GM12878 (cell line): ENCODE results near the gene ATOSB. TPM values are rescaled to one million over a fixed set of nuclear protein-coding genes. Genes with fewer than 3 reads are reported as not detected.

Experiments
- ATAC-seq: fragments of 200-7000 bp; cut with Tn5 transposase; 3 replicates; pipeline ENCODE4 v1.9.1; 2020; ENCODE audit warnings: mild to moderate bottlenecking, moderate library complexity
- BruUV-seq: library from RNA; stranded (reverse); fragments of 400-500 nt; replicated peaks from 2 replicates; lab custom pipeline; 2021; lab: Mats Ljungman, UMichigan
- CTCF ChIA-PET: fragments of 300-600 bp; sonication (Branson Sonifier 250); formaldehyde crosslinking; extraction: SDS; loops from one replicate; lab custom pipeline; 2021; ENCODE audit warnings: inconsistent platforms; lab: Yijun Ruan, JAX
- POLR2A ChIA-PET: fragments of 350-600 bp; formaldehyde crosslinking; extraction: SDS; loops from one replicate; lab custom pipeline; 2021; ENCODE audit warnings: inconsistent platforms; lab: Charles Lee
- RAD21 ChIA-PET: fragments of 300-600 bp; sonication (Branson Sonifier 250); formaldehyde crosslinking; loops from one replicate; lab custom pipeline; 2023; ENCODE audit warnings: antibody characterized with exemption; ENCODE audit not compliant: unreplicated experiment; lab: Charles Lee
- SMC1A ChIA-PET: fragments of 300-600 bp; sonication (Branson Sonifier 250); formaldehyde crosslinking; loops from one replicate; lab custom pipeline; 2023; ENCODE audit not compliant: unreplicated experiment, uncharacterized antibody; lab: Charles Lee
- DNase-seq: peaks from one replicate; pipeline ENCODE4 v3.0.0-alpha.2; 2011; ENCODE audit warnings: low read depth, low spot score
- FAIRE-seq: peaks from 3 replicates; lab custom pipeline; 2011; peaks lifted over from hg19 to GRCh38; lab: Jason Lieb, UNC
- H2AFZ ChIP-seq: 2 replicates; pipeline ENCODE4 v1.6.0; 2011; ENCODE audit warnings: low read depth, low read length, control low read depth; ENCODE audit not compliant: control insufficient read depth
- H3K27ac ChIP-seq: 2 replicates; pipeline ENCODE4 v1.5.1; 2011; ENCODE audit warnings: control low read depth; ENCODE audit not compliant: control insufficient read depth, insufficient read depth
- H3K27me3 ChIP-seq, 2 experiments: replicated peaks in 1 of 2; 2 replicates each; pipeline versions ENCODE4 v1.6.0 to v1.6.1; 2011; ENCODE audit warnings: low read length in 1 of 2; ENCODE audit not compliant: control insufficient read depth in 2 of 2, insufficient read depth in 2 of 2
- H3K36me3 ChIP-seq, 2 experiments: 2 replicates each; pipeline ENCODE4 v1.5.1; 2011; ENCODE audit warnings: low read length in 1 of 2; ENCODE audit not compliant: control insufficient read depth in 2 of 2, insufficient read depth in 2 of 2
- H3K4me1 ChIP-seq: 2 replicates; pipeline ENCODE4 v1.6.1; 2011; ENCODE audit warnings: mild to moderate bottlenecking, low read length, moderate library complexity, mixed read lengths; ENCODE audit not compliant: control insufficient read depth, insufficient read depth
- H3K4me2 ChIP-seq: 2 replicates; pipeline ENCODE4 v1.6.0; 2011; ENCODE audit warnings: control low read depth; ENCODE audit not compliant: control insufficient read depth, insufficient read depth
- H3K4me3 ChIP-seq: fragments of 200-600 bp; sonication (generic); 2 replicates; pipeline ENCODE4 v1.5.1; 2016
- H3K79me2 ChIP-seq: 2 replicates; pipeline ENCODE4 v1.6.0; 2011; ENCODE audit warnings: low read length; ENCODE audit not compliant: control insufficient read depth, insufficient read depth
- H3K9ac ChIP-seq: 2 replicates; pipeline ENCODE4 v1.8.0; 2011; ENCODE audit warnings: low read length, control low read depth, mixed read lengths; ENCODE audit not compliant: control insufficient read depth, insufficient read depth
- H3K9me3 ChIP-seq: replicated peaks from 3 replicates; pipeline ENCODE4 v1.5.1; 2011; ENCODE audit warnings: mild to moderate bottlenecking, low read length; ENCODE audit not compliant: control insufficient read depth, insufficient read depth
- H4K20me1 ChIP-seq: 2 replicates; pipeline ENCODE4 v1.6.0; 2011; ENCODE audit not compliant: control insufficient read depth, insufficient read depth
- BACH1 ChIP-seq: fragments of 450-650 bp; IDR thresholded peaks from 2 replicates; pipeline ENCODE4 v1.6.1; 2017; ENCODE audit warnings: mild to moderate bottlenecking, borderline replicate concordance
- CHD1 ChIP-seq: IDR thresholded peaks from 2 replicates; pipeline ENCODE4 v1.6.1; 2012; ENCODE audit warnings: low read depth, low read length, improper control_type of control experiment
- FOXK2 ChIP-seq: fragments of 450-650 bp; IDR thresholded peaks from 2 replicates; pipeline ENCODE4 v1.6.1; 2017; ENCODE audit warnings: mild to moderate bottlenecking, moderate library complexity
- FOXM1 ChIP-seq: IDR thresholded peaks from 2 replicates; pipeline ENCODE4 v1.6.1; 2012; ENCODE audit warnings: low read depth, mild to moderate bottlenecking, inconsistent platforms, low read length, moderate library complexity
- GATAD2B ChIP-seq: fragments of 450-650 bp; conservative IDR thresholded peaks from 2 replicates; pipeline ENCODE4 v1.6.1; 2017; ENCODE audit warnings: low read depth, mild to moderate bottlenecking, moderate library complexity
- HDAC6 ChIP-seq: fragments of 200-600 bp; sonication (generic); IDR thresholded peaks from one replicate; pipeline ENCODE4 v1.8.0; 2017; ENCODE audit warnings: antibody characterized with exemption; ENCODE audit not compliant: unreplicated experiment
- IKZF2 ChIP-seq, 2 experiments: fragments of 450-650 bp; IDR thresholded peaks; 2 replicates each; pipeline ENCODE4 v1.6.1; 2017; ENCODE audit warnings: mild to moderate bottlenecking in 2 of 2, moderate library complexity in 2 of 2
- JUNB ChIP-seq: IDR thresholded peaks from 2 replicates; pipeline ENCODE4 v1.6.1; 2016; ENCODE audit warnings: antibody characterized with exemption, mild to moderate bottlenecking
- LARP7 ChIP-seq: fragments of 450-650 bp; IDR thresholded peaks from 2 replicates; pipeline ENCODE4 v1.6.1; 2017; ENCODE audit warnings: mild to moderate bottlenecking
- MXI1 ChIP-seq: fragments of 150-350 bp; IDR thresholded peaks from 2 replicates; pipeline ENCODE4 v1.6.1; 2011; ENCODE audit warnings: low read depth, mild to moderate bottlenecking, inconsistent platforms, low read length, improper control_type of control experiment
- NFYB ChIP-seq: IDR thresholded peaks from 2 replicates; pipeline ENCODE4 v1.6.1; 2011; ENCODE audit warnings: low read depth, mild to moderate bottlenecking, low read length, improper control_type of control experiment, moderate library complexity; ENCODE audit not compliant: insufficient read depth
- PML ChIP-seq: IDR thresholded peaks from 2 replicates; pipeline ENCODE4 v1.6.1; 2012; ENCODE audit warnings: low read length, inconsistent platforms
- RAD21 ChIP-seq: IDR thresholded peaks from 2 replicates; pipeline ENCODE4 v1.6.1; 2011; ENCODE audit warnings: mild to moderate bottlenecking, low read depth, low read length, moderate library complexity; ENCODE audit not compliant: insufficient read depth
- RELA ChIP-seq: fragments of 450-650 bp; IDR thresholded peaks from 2 replicates; pipeline ENCODE4 v1.8.0; 2014; ENCODE audit warnings: borderline replicate concordance; ENCODE audit not compliant: partially characterized antibody
- SP1 ChIP-seq: IDR thresholded peaks from one replicate; pipeline ENCODE4 v1.6.1; 2011; ENCODE audit warnings: low read depth, low read length
- SREBF1 ChIP-seq: IDR thresholded peaks from 2 replicates; pipeline ENCODE4 v1.6.1; 2012; ENCODE audit warnings: mild to moderate bottlenecking, low read length
- TBL1XR1 ChIP-seq: IDR thresholded peaks from 2 replicates; pipeline ENCODE4 v1.6.1; 2012; ENCODE audit warnings: low read depth, low read length, improper control_type of control experiment
- ZNF24 ChIP-seq: fragments of 450-650 bp; IDR thresholded peaks from 2 replicates; pipeline ENCODE4 v1.6.1; 2017; ENCODE audit warnings: antibody characterized with exemption, mild to moderate bottlenecking
- WGBS: methylation state at CpG from one replicate; pipeline ENCODE4 v1.1.6; 2016; ENCODE audit warnings: low lambda C conversion rate; ENCODE audit not compliant: insufficient replicate concordance, insufficient coverage; ENCODE audit errors: missing lambda C conversion rate; 5-methylcytosine and 5-hydroxymethylcytosine counted together
- in situ Hi-C: fragments of 300-500 bp; cut with MboI; formaldehyde crosslinking; loops from 9 replicates; pipeline ENCODE4 v1.14.3; 2018; ENCODE audit warnings: mixed read lengths
- intact Hi-C: fragments of 100-400 bp; cut with micrococcal nuclease; formaldehyde crosslinking; loops from one replicate; pipeline ENCODE4 v1.14.2; 2022; ENCODE audit not compliant: unreplicated experiment
- polyA plus RNA-seq, 11 experiments: library from polyadenylated mRNA; depleted of rRNA in 4 of 11; unstranded in 6 of 11; stranded (reverse) in 5 of 11; fragments of >200 nt; fragmentation: Nextera tagmentation in 4 of 11; fragmentation: Illumina TruSeq in 1 of 11; extraction: Ambion mirVana in 4 of 11; extraction: Trizol in 1 of 11; gene quantifications; 1 replicate in 1 of 11; 2 replicates in 10 of 11; pipeline versions ENCODE4 v1.2.1 to v1.2.3, GENCODE V29; 2011 to 2016; ENCODE audit warnings: inconsistent platforms in 2 of 11, missing spikeins in 2 of 11, low read depth in 1 of 11
- total RNA-seq, 4 experiments: library from RNA; depleted of rRNA in 3 of 4; stranded (reverse); fragments of >200 nt in 3 of 4; fragmentation: Illumina TruSeq in 1 of 4; extraction: Trizol in 1 of 4; gene quantifications; 2 replicates each; pipeline versions ENCODE4 v1.2.1 to v1.2.3, GENCODE V29; 2013 to 2021
- TF ChIP-seq, protein P1 (sequence below): fragments of 150-350 bp; IDR thresholded peaks from 2 replicates; pipeline ENCODE4 v1.6.1; 2016; ENCODE audit warnings: low read depth, low read length
- TF ChIP-seq, protein P2 (sequence below): fragments of 450-650 bp; IDR thresholded peaks from 2 replicates; pipeline ENCODE4 v1.6.1; 2014; ENCODE audit warnings: mild to moderate bottlenecking

The ATOSB gene
- total and polyA plus RNA-seq, 10 of the 15 experiments (the other 5 are each of a cell fraction or from before 2014, with no cell fraction given) = 0.60 to 5.4 (median 2.5) TPM

DNA sequence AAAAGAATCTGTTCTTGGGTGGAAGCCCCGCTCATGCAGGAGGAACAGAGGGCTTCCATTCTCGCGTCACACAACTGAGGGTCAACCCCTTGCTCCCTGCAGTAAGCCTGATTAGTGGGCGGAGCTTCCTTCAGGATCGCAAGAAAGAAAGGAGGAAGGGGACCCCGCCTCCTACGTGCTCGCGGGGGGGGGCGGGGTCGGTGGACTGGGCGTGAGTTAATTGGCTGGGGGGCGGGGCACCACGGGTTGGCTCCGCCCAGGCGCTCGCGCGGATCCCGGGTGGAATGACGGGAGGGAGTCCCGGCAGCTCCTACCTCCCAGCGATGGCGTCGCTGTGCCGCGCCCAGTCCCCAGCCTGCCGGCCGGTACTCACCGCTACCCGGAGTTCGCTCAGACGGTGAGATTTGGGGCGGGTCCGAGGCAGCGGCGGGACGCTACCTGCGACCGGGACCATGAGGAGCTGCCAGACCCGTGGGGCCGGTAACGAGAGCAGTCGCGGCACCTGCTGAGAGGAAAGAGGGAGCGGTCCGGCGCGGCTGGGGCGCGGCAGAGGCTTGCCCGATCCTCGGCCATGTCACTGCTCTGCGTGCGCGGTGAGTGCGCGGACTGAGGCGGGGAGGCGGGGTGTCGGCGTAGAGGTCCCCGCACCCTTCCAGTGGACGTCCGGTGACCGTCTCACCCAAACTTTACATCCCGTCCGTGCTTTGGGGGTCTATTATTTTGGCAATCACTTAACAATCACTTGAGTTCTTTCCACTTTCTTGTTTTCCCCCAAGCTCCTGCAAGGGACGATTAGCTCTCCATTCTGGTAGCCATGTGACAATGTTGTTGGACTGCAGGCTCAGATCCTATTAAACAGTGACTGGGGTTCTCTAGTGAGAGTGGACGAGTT is 46.3 kb upstream of the ATOSB start, which contains the start of gene UNC13B (continued):
- TF ChIP-seq RELA (no peak), SREBF1 (no peak), PML (no peak), FOXM1 (no peak), NFYB (peak; percentile 15; the same call in 1 of the 2 replicates), CHD1 (no peak), RAD21 (no peak), TBL1XR1 (no peak), HDAC6 (peak; percentile 46)

DNA sequence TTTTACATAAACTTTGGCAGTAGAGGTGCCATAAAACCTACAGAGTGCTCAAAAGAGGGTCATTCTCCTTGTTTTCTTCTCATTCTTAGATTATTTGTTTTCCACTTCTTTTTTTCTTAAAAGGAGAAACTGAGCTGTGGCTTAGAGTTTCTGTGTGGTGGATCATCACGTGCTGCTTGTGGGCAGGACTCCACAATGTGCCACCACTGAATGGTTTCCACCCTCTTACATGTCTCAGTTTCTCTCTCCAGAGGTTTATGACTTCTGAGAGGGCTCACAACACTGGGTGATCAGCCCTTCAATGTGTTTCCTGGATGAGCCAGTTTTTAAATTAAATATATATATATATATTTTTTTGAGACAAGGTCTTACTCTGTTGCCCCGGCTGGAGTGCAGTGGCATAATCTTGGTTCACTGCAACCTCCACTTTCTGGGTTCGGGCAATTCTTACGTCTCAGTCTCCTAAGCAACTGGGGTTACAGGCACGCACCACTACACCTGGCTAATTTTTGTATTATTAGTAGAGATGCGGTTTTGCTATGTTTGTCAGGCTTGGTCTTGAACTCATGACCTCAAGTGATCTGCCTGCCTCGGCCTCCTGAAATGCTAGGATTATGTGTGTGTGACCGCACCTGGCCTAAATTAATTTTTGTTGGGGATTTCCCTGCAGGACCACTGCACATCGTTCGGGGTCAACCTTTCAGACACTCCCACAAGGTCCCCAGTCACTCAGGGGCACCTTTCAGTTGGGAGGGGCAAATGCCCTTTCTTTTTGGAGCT is 43.0 kb upstream of the ATOSB start:
- H3K27me3 ChIP-seq = no peaks in the 10 kb centered on the region
- no peaks in the 10 kb centered on the region for H3K36me3 ChIP-seq
- no peak overlapping the region for H3K9ac ChIP-seq
- ChIA-PET SMC1A (no interaction called here), RAD21 (no interaction called here), POLR2A (no interaction called here), CTCF (interaction anchor here (0.7 kb wide), 1 partner anchor 116 kb away, joined by 3 read pairs; no protein-coding TSS in a partner anchor)
- no peak overlapping the region for H2AFZ ChIP-seq
- no TSS peak for BruUV-seq
- 6% methylated on average over 10 of the region's 10 CpGs for WGBS
- ATAC-seq = no peak
- H3K4me2 ChIP-seq = no peak overlapping the region
- FAIRE-seq = no peak
- in situ Hi-C loops (no loop called here), intact Hi-C loops (no loop called here)
- H3K4me1 ChIP-seq = no peaks in the 10 kb centered on the region; the same call in 1 of the 2 replicates
- DNase-seq = no peak
- H3K4me3 ChIP-seq = no peak overlapping the region
- no peaks in the 10 kb centered on the region; the same call in 2 of the 3 replicates for H3K9me3 ChIP-seq
- H3K27ac ChIP-seq = no peak overlapping the region
- H4K20me1 ChIP-seq = no peaks in the 10 kb centered on the region
- no peaks in the 10 kb centered on the region for H3K79me2 ChIP-seq
- no peak for TF ChIP-seq FOXK2
- no peak for TF ChIP-seq GATAD2B
- no peak for TF ChIP-seq SP1
- no peak for TF ChIP-seq BACH1
- no peak for TF ChIP-seq LARP7
- TF ChIP-seq, protein P1, sequence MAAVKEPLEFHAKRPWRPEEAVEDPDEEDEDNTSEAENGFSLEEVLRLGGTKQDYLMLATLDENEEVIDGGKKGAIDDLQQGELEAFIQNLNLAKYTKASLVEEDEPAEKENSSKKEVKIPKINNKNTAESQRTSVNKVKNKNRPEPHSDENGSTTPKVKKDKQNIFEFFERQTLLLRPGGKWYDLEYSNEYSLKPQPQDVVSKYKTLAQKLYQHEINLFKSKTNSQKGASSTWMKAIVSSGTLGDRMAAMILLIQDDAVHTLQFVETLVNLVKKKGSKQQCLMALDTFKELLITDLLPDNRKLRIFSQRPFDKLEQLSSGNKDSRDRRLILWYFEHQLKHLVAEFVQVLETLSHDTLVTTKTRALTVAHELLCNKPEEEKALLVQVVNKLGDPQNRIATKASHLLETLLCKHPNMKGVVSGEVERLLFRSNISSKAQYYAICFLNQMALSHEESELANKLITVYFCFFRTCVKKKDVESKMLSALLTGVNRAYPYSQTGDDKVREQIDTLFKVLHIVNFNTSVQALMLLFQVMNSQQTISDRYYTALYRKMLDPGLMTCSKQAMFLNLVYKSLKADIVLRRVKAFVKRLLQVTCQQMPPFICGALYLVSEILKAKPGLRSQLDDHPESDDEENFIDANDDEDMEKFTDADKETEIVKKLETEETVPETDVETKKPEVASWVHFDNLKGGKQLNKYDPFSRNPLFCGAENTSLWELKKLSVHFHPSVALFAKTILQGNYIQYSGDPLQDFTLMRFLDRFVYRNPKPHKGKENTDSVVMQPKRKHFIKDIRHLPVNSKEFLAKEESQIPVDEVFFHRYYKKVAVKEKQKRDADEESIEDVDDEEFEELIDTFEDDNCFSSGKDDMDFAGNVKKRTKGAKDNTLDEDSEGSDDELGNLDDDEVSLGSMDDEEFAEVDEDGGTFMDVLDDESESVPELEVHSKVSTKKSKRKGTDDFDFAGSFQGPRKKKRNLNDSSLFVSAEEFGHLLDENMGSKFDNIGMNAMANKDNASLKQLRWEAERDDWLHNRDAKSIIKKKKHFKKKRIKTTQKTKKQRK = no peak
- TF ChIP-seq, protein P2, sequence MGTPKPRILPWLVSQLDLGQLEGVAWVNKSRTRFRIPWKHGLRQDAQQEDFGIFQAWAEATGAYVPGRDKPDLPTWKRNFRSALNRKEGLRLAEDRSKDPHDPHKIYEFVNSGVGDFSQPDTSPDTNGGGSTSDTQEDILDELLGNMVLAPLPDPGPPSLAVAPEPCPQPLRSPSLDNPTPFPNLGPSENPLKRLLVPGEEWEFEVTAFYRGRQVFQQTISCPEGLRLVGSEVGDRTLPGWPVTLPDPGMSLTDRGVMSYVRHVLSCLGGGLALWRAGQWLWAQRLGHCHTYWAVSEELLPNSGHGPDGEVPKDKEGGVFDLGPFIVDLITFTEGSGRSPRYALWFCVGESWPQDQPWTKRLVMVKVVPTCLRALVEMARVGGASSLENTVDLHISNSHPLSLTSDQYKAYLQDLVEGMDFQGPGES = no peak
- no peak for TF ChIP-seq IKZF2 (IDR thresholded peaks at IDR 0.05)
- TF ChIP-seq ZNF24 = no peak
- no peak for TF ChIP-seq MXI1
- no peak for TF ChIP-seq JUNB
